ENCODE measurements around the gene RBMS3. TPM values are rescaled to one million over a fixed set of nuclear protein-coding genes. Genes with fewer than 3 reads are reported as not detected.

RBMS3 gene
- total RNA-seq, 1 donor from 2014 or later: 58.5 TPM

GRCh38 chr3:29415482-29416223 lies 134.8 kb downstream of the RBMS3 start:
- no peak for ATAC-seq
- no peak overlapping the region for H3K4me3 ChIP-seq
- intact Hi-C loops (cut with DNase I): no loop called here

GRCh38 chr3:29416514-29416913 lies 135.6 kb downstream of the RBMS3 start:
- Histone ChIP-seq H3K36me3 (no peaks in the 10 kb centered on the region), H3K27me3 (ENCODE audit: low read depth) (no peaks in the 10 kb centered on the region), H3K9me3 (no peaks in the 10 kb centered on the region), H3K27ac (no peak overlapping the region), H3K4me1 (peaks cover 18% of the 10 kb centered on the region), H3K4me3 (no peak overlapping the region)
- ATAC-seq (no peak), DNase-seq (no peak)
- no peak for TF ChIP-seq CTCF (IDR thresholded peaks at IDR 0.05)
- intact Hi-C loops (cut with DNase I): no loop called here

More at GRCh38 chr3:29415482-29416223, 134.8 kb downstream of the RBMS3 start:
- H3K27me3 ChIP-seq (ENCODE audit: low read depth): no peaks in the 10 kb centered on the region
- TF ChIP-seq CTCF (IDR thresholded peaks at IDR 0.05): no peak
- no peaks in the 10 kb centered on the region for H3K36me3 ChIP-seq
- no peak for DNase-seq
- no peaks in the 10 kb centered on the region for H3K9me3 ChIP-seq
- H3K4me1 ChIP-seq: peaks cover 18% of the 10 kb centered on the region
- no peak overlapping the region for H3K27ac ChIP-seq

- H3K4me1 ChIP-seq: peaks cover 2% of the 10 kb centered on the region
- H3K4me3 ChIP-seq: no peak overlapping the region
- DNase-seq (no peak), ATAC-seq (no peak)
- TF ChIP-seq CTCF (IDR thresholded peaks at IDR 0.05): no peak
- no peak overlapping the region for H3K27ac ChIP-seq
- H3K36me3 ChIP-seq: no peaks in the 10 kb centered on the region
- no peaks in the 10 kb centered on the region for H3K9me3 ChIP-seq
- intact Hi-C loops (cut with DNase I): no loop called here
- H3K27me3 ChIP-seq (ENCODE audit: low read depth): no peaks in the 10 kb centered on the region
Observed at GRCh38 chr3:29420106-29420505, 139.2 kb downstream of the RBMS3 start.

- Histone ChIP-seq H3K9me3 (no peaks in the 10 kb centered on the region), H3K4me3 (no peak overlapping the region), H3K36me3 (no peaks in the 10 kb centered on the region), H3K27me3 (ENCODE audit: low read depth) (no peaks in the 10 kb centered on the region), H3K27ac (no peak overlapping the region), H3K4me1 (peaks cover 31% of the 10 kb centered on the region)
- DNase-seq (no peak), ATAC-seq (no peak)
- intact Hi-C loops (cut with DNase I): no loop called here
- no peak for TF ChIP-seq CTCF (IDR thresholded peaks at IDR 0.05)
Observed at GRCh38 chr3:29426302-29427226, 145.7 kb downstream of the RBMS3 start.

- no peak overlapping the region for H3K4me3 ChIP-seq
- H3K27me3 ChIP-seq (ENCODE audit: low read depth): no peaks in the 10 kb centered on the region
- no peak for TF ChIP-seq CTCF (IDR thresholded peaks at IDR 0.05)
- H3K4me1 ChIP-seq: peaks cover 31% of the 10 kb centered on the region
- H3K9me3 ChIP-seq: no peaks in the 10 kb centered on the region
- intact Hi-C loops (cut with DNase I): no loop called here
- H3K27ac ChIP-seq: no peak overlapping the region
- ATAC-seq (no peak), DNase-seq (no peak)
- no peaks in the 10 kb centered on the region for H3K36me3 ChIP-seq
Observed at GRCh38 chr3:29427266-29428103, 146.6 kb downstream of the RBMS3 start.

Measured in lower lobe of right lung (tissue), 2 donors.